BJ (cell line): ENCODE measurements around the gene ARAP3. TPM values are rescaled to one million over a fixed set of nuclear protein-coding genes. Genes with fewer than 3 reads are reported as not detected.

Source experiments
- CTCF ChIA-PET: fragments of 350-600 bp; formaldehyde crosslinking; extraction: SDS; loops from one replicate; lab custom pipeline; 2021; ENCODE audit warnings: antibody characterized with exemption, inconsistent platforms; lab: Yijun Ruan, JAX
- POLR2A ChIA-PET: fragments of 300-600 bp; sonication (Branson Sonifier 250); formaldehyde crosslinking; extraction: SDS; loops from one replicate; lab custom pipeline; 2021; ENCODE audit warnings: antibody characterized with exemption; lab: Charles Lee
- DNase-seq: peaks from one replicate; pipeline ENCODE4 v3.0.0-alpha.2; 2011; ENCODE audit warnings: low read depth
- H3K27me3 ChIP-seq: 2 replicates; pipeline ENCODE4 v1.6.0; 2011; ENCODE audit warnings: low read length; ENCODE audit not compliant: control insufficient read depth, insufficient read depth
- H3K36me3 ChIP-seq: 2 replicates; pipeline ENCODE4 v1.5.1; 2011; ENCODE audit warnings: low read length; ENCODE audit not compliant: control insufficient read depth, insufficient read depth
- H3K4me3 ChIP-seq: 2 replicates; pipeline ENCODE4 v1.5.1; 2011; ENCODE audit warnings: low read depth, mild to moderate bottlenecking, control low read depth, low read length
- CTCF ChIP-seq: IDR thresholded peaks from 2 replicates; pipeline ENCODE4 v1.5.1; 2011; ENCODE audit warnings: low read depth, mild to moderate bottlenecking, control low read depth, inconsistent platforms, low read length, moderate library complexity; ENCODE audit not compliant: insufficient read depth
- polyA plus RNA-seq: library from polyadenylated mRNA; depleted of rRNA; stranded (reverse); fragments of >200 nt; gene quantifications from 2 replicates; pipeline ENCODE4 v1.2.3, GENCODE V29; 2011

The ARAP3 gene
- polyA plus RNA-seq, 1 experiment = 5.6 TPM

- DNase-seq = no peak
- TF ChIP-seq CTCF = no peak
- Histone ChIP-seq H3K27me3 (no peaks in the 10 kb centered on the region), H3K4me3 (no peak overlapping the region), H3K36me3 (peaks cover 7% of the 10 kb centered on the region)
- ChIA-PET POLR2A (no interaction called here), CTCF (interaction anchor here (0.8 to 1.7 kb wide), 4 partner anchors 9 to 70 kb away, joined by 3 to 7 read pairs (median 3); partner anchors contain the start of gene DIAPH1)
Observed at GRCh38 chr5:141662028-141662427, 20.0 kb downstream of the ARAP3 start.

- Histone ChIP-seq H3K36me3 (peaks cover 14% of the 10 kb centered on the region), H3K27me3 (no peaks in the 10 kb centered on the region), H3K4me3 (no peak overlapping the region)
- CTCF ChIA-PET = interaction anchor here (0.6 to 3.1 kb wide), 6 partner anchors 12 to 303 kb away, joined by 3 to 19 read pairs (median 3); no protein-coding TSS in a partner anchor
- DNase-seq = peak; percentile 65
- TF ChIP-seq CTCF = no peak
- POLR2A ChIA-PET = no interaction called here
Observed at GRCh38 chr5:141657937-141658545, 24.0 kb downstream of the ARAP3 start.

GRCh38 chr5:141657404-141657803 is 24.6 kb downstream of the ARAP3 start:
- H3K36me3 ChIP-seq = peaks cover 14% of the 10 kb centered on the region
- no peak overlapping the region for H3K4me3 ChIP-seq
- ChIA-PET CTCF (interaction anchor here (1.2 to 3.1 kb wide), 4 partner anchors 9 to 222 kb away, joined by 3 to 19 read pairs (median 3); no protein-coding TSS in a partner anchor), POLR2A (no interaction called here)
- DNase-seq = no peak
- no peak for TF ChIP-seq CTCF
- H3K27me3 ChIP-seq = no peaks in the 10 kb centered on the region

GRCh38 chr5:141656396-141656795 is 25.6 kb downstream of the ARAP3 start:
- CTCF ChIA-PET = interaction anchor here (1.3 kb wide), 1 partner anchor 10 kb away, joined by 3 read pairs; no protein-coding TSS in a partner anchor
- peaks cover 14% of the 10 kb centered on the region for H3K36me3 ChIP-seq

GRCh38 chr5:141655020-141655419 is 27.0 kb downstream of the ARAP3 start:
- ChIA-PET CTCF (interaction anchor here (1.1 kb wide), 1 partner anchor 15 kb away, joined by 5 read pairs; no protein-coding TSS in a partner anchor), POLR2A (no interaction called here)
- TF ChIP-seq CTCF = no peak
- H3K36me3 ChIP-seq = peaks cover 14% of the 10 kb centered on the region
- no peaks in the 10 kb centered on the region for H3K27me3 ChIP-seq
- no peak overlapping the region for H3K4me3 ChIP-seq
- DNase-seq = no peak

More at GRCh38 chr5:141656396-141656795, 25.6 kb downstream of the ARAP3 start:
- DNase-seq = no peak
- Histone ChIP-seq H3K4me3 (no peak overlapping the region), H3K27me3 (no peaks in the 10 kb centered on the region)
- no peak for TF ChIP-seq CTCF
- POLR2A ChIA-PET = no interaction called here
